Stimulated activated CD4-positive, alpha-beta T cell treated with anti-CD3 and anti-CD28 coated beads, Interleukin-15, amount 100 ng/mL, for 48 hours (primary cell): ENCODE measurements around the gene FLNB.
A peak's percentile ranks its signal among the peaks of the same experiment; 100 is the strongest.

ENCODE experiments used
- DNase-seq, 2 donors: peaks; one replicate each; pipeline ENCODE4 v3.0.0-alpha.2; 2020; ENCODE audit warnings: low read depth in 2 of 2

Gene FLNB

DNA sequence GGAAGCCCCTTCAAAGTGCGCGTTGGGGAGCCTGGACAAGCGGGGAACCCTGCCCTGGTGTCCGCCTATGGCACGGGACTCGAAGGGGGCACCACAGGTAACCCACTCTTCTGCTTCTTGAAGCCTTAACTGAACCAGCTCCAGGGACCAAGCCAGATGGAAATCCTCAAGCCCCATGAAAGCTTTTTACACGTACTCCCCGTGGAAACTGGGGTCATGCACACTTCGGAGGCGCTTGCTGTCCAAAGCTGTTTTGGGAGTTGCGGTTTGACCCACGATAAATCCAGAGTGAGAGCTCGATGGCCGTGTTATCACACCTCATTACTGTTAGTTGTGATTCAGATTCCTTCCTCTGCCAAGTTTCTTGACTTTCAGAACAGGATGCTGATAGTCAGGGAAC is 155.0 kb downstream of the FLNB start:
- DNase-seq = no peak

DNA sequence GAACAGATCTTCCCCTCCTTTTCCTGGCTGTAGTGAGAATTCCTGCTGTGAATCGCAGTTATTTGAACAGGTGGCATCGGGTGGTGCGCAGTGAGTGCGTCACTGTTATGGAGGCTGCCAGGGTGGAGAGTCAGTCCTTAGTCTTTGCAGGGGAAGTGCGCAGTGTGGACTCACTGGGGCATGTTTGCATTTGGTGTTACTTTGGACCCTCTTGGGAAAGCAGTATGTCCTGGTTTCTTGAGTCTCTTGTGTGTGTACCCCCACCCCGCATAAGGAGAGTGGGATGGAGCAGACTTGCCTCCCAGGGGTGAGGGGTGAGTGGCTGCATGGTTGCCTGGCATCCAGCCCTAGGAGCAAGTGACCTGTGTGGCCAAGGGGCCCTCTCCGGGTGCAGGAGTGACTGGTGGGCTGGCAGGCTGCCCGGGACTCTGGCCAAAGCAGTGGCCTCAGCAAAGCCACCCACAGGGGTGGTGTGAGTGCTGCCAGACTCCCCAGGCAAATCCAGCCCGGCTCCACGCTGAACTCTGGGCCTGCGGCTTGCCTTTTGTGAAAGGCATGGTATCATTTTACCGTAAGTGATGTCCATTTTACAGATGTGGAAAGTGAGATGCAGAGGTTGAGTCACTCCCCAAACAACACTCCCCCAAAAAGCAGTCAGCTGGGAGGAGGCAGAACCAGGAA is 156.1 kb downstream of the FLNB start:
- DNase-seq = no peak

DNA sequence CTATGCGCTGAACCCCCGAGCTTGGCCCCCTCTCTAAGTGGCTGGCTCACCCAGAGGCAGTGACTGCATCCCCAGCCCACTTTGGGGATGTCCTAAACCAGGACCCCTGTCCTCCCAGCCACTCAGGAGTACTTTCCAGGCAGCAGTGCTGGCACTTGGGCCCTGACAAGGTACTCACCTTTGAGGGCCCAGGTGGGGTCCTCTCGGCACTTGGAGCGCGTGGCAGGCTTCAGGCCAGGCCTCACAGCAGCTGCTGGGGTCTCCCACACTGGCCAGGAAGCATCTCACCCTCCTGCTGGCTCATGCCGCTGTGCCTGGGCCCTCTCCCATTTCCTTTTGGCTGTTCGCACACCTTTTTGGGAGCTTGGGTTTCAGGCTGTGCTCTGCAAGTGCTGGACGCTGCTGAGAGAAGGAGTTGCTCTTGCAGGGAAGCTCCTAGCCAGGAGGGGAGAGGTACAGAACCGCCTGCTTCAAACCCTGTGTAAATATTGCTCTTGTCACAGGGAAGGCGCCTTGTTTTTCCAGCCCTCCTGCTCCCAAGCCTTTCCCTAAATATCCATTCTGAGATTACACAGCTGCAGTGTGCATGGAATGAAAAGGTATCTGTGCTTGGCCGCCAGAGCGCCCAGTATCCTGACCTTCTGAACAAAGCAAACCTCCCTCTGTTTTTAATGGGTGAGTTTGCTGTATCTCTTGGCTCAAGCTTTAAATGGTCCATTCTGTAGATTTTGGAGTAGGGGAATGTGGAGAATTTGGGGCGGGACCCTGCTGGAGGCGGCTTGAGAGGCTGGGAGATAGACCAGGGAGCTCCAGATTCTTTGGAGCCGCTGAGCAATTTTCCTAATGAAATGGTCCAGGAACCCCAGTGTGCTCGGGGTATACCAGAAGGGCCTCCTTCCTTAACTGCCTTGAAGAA is 156.9 kb downstream of the FLNB start:
- no peak for DNase-seq

DNA sequence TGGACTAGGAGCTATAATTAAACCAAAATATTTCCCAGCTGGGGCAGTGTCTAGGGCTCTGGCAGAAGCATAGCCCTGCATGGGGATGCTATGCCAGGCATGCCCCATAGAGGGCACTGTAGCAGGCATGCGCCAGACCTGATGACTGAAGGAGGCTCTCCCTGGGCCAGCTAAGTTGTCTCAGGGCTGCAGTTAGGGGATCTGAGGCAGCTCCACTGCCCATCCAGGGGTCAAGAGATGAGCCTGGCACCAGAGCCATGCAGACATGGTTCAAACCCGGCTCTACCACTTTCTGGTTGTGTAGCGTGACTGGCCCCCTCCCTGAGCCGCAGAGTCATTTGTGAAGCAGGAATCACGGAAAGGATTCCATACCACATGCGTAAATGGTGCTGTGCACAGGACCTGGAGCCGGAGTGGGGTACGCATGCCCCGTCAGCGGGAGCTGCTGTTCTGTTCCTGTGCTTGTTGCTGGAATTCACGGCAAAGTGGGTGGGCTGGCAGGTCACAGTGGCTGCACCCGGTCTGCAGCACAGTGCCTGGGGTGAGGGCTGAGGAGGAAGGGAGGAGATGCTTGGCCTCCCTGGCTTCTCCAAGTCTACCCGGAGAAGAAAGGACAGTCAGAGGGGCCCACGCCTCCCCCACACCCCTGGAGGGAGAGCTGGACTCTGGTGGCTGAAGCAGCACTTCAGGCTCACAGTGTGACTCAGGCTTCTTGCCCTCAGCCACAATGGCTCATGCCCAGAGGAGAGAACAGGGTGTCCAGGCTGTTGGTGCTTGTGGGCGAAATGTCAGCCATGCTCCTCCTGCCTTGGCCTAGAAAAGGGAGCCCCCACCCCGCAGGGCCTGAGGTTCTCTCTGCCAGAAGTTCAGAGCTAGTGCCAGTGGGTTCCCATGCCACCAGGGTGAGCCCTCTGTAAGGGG is 159.5 kb downstream of the FLNB start:
- DNase-seq = peak; percentile 35 to 59

DNA sequence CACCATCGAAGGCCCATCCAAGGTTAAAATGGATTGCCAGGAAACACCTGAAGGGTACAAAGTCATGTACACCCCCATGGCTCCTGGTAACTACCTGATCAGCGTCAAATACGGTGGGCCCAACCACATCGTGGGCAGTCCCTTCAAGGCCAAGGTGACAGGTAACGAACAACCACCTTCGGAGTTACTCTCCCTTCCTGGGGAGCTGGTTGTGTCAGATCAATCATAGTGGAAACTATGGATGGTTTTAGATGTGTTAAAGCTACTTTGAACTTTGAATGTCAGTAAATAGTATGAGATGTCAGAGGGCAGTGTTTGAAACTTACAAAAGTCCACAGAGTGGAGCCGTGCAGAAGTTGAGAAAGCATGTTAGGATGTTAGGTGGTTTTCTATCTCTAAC is 160.3 kb downstream of the FLNB start:
- DNase-seq = no peak

DNA sequence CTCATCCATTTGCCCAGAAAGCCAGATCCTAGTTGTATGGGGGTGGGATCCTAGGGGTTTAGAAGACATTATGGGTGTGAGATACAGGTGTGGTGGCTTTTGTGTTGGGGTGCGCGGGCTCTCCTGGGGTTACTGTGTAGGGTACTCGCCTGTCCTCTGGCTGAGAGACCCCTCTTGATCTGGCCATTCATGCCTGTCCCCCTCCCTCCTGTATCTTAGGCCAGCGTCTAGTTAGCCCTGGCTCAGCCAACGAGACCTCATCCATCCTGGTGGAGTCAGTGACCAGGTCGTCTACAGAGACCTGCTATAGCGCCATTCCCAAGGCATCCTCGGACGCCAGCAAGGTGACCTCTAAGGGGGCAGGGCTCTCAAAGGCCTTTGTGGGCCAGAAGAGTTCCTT is 161.1 kb downstream of the FLNB start:
- no peak for DNase-seq

DNA sequence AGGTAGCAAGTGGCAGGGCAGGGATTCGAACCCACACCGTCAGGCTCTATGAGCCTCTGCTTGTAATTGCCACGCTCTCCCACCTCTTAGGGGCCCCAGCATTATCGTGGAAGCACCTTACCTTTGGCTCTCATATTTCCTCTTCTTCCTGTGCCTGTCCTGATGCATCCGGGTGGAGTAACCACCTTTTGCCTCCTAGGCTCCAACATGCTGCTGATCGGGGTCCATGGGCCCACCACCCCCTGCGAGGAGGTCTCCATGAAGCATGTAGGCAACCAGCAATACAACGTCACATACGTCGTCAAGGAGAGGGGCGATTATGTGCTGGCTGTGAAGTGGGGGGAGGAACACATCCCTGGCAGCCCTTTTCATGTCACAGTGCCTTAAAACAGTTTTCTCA is 162.2 kb downstream of the FLNB start:
- DNase-seq = no peak

DNA sequence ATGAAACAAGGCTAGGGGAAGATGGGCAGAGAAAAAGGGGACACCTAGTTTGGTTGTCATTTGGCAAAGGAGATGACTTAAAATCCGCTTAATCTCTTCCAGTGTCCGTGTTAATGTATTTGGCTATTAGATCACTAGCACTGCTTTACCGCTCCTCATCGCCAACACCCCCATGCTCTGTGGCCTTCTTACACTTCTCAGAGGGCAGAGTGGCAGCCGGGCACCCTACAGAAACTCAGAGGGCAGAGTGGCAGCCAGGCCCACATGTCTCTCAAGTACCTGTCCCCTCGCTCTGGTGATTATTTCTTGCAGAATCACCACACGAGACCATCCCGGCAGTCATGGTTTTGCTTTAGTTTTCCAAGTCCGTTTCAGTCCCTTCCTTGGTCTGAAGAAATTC is 162.9 kb downstream of the FLNB start:
- no peak for DNase-seq

DNA sequence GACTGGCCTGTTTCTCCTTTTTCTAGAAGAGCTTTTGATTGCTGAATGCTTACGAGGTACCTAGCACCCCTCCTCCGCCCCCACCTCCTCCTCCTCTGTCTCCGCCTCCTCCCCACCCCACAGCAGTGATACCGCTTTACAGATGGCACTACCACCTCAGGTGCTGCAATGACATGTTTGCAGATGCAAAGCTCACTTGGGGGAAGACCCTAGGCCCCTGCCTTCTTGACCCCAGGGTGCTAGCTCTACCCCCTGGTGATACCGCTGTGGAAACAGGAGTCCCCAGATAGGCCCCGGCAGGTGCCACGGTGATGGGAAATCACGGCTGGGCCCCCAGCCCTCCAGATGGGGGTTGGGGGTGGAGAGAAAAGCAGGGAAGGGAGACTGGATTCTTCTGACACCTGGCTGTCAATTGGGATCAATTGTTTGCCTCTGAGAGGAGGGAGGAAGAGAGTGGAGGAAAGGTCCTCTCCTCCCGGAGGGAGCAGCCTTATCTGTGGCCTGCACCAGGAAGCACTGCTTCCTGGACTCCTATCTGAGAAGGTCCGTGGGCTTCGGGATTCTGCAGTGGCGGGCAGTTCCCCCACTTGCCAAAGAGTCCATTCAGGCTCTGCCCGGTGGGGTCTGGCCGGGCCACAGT is 164.9 kb downstream of the FLNB start:
- DNase-seq = no peak

DNA sequence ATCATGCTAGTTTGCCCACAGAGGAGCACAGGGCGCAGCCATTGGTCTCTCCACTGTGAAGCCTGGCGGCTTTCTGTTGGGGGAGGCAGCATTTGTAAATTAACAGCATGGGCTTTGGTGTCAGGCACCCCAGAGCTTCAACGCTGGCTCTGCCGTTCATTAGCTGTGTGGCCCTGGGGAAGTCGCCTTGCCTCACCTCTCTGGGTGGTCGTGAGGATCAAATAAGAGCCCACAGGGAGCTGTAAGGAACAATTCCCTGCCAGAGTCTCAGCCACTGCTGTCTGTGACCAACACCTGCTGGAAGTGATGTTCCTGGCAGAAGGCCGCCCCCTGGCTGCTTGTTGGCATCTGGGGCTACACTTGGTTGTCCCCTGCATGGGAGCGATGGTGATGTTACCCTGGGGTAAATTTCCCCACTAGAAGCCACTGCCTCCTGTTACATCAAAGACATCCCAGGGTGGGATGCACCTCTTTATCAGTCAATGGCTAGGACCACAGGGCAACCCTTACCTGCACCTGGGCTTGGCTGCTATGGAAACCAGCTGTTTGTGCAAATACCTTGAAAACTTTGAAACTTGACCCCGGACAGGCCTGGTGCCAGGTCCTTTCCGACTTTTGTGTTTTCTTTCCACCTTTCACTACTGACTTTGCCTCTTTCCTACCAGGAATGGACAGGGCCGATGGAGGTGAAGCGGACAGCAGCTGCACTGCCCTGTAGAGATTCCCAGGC is 165.6 kb downstream of the FLNB start:
- DNase-seq = peak in 1 of 2 donors; percentile 19

DNA sequence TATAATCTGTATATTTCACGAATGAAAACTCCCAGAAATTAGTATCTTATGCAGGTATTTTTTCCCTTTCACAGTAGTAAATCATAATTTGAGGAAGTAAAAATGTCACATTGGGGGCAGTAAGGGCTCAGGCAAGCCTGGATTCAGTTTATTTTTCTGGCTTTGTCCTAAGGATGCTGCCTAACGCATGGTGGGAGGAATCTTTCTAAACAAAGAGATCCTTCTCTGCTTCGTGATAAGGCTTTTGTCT is 166.9 kb downstream of the FLNB start:
- DNase-seq = no peak

DNA sequence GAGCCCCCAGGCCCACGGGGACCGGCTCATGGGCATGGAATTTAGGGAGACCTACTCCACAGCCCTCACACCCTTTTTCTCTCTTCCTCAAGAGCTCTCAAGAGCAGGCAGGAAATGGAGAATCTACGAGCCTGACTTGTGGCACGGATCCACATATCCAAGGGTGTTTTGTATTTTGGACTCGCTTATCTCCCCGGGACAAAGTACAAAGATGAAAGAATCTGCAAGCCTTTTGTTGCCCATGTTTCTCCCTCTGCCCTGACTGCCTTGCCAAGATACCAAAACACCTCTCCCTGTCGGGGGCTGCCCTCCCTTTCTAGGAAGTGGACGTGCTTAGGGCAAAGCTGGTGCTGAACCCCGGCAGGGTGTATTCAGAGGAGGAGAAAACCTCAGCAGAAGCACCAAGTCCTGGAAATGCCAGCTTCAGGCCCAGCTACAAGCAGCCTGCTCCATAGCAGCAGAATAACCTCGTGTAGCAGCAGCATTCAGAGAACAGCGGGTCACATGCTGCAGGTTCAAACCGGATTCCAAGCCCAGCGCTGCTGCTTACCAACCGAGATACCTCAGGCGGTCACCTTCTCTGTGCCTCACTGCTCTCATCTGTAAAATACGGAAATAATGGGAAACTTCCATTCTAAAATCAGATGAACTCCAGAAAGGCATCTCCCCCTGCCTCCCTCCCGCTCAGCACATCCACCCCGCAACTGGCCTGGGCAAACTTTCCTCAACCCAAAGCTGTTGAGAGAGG is 167.4 kb downstream of the FLNB start:
- no peak for DNase-seq

DNA sequence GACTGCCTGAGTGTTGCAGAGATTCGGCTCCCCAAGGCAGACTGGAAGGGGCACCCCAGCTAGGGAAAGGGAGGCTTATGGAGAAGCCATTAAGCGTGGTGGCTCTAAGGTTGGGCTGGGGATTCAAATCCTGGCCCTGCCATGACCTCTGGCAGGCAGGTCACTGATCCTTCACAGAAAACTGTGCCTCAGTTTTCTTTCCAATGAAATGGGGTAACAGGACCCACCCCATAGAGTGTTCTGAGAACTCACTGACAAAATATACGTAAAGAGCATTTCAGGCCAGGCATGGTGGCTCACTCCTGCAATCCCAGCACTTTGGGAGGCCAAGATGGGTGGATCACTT is 167.9 kb downstream of the FLNB start:
- no peak for DNase-seq

DNA sequence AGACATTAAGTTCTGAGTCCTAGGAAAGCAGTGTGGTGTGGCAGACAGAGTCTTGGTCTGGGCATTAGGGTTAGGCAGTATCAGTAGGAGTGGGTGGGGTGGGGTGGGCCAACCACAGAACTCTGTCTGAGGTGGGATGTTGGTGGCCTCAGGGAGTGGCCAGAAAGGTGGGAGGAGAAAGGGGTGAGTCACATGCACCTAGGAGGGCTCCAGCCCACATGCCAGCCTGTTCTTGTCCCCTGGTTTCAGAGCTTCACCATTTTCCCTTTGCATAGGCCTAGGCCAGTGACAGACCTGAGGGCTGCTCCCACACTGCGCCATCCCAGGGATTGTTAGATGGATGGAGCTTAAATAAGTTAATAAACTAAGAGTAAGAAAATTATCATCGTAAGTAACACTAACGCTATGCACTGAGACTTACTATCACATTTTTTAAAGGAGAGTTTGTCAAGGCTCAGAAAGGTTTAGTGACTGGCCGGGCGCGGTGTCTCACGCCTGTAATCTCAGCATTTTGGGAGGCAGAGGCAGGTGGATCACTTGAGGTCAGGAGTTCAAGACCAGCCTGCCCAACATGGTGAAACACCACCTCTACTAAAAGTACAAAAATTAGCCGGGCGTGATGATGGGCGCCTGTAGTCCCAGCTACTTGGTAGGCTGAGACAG is 168.7 kb downstream of the FLNB start:
- no peak for DNase-seq

DNA sequence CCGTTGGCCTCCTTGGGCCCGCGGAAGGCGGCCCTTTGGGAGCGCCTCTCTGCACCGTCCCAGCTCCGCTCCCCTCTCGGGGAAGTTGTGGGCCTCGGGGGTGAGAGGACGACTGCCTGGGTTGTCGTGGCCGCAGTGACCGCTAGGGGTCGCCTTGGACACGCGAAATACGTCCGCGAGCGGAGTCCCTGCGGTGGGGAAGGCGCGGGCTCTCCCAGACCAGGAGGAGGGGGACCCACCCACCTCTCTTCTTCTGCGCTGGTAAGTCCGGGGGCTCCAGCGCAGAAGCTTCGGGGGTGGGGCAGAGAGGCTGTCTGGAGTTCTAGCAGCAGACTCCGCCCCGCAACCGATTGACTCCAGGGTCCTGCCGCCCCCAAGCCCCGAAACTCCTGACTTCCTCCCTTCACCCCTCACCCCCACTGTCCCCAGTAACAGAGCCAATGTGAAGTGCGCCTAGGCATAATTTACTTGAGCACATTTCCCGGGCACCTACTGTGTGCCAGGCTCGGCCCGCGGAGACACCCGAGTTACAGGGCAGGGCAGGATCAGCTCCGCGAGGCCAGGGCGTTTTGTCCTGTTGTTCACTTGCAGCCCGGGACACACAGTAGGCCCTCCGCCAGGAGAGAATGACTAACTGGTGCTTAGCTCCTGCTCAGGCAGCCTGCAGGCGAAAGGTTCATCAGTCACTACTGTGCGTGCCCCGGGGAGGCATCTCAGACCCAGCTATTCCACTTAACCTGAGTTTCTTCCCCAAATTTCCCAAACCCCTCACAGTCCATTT is 169.7 kb downstream of the FLNB start:
- DNase-seq = peak; percentile 83 to 89

DNA sequence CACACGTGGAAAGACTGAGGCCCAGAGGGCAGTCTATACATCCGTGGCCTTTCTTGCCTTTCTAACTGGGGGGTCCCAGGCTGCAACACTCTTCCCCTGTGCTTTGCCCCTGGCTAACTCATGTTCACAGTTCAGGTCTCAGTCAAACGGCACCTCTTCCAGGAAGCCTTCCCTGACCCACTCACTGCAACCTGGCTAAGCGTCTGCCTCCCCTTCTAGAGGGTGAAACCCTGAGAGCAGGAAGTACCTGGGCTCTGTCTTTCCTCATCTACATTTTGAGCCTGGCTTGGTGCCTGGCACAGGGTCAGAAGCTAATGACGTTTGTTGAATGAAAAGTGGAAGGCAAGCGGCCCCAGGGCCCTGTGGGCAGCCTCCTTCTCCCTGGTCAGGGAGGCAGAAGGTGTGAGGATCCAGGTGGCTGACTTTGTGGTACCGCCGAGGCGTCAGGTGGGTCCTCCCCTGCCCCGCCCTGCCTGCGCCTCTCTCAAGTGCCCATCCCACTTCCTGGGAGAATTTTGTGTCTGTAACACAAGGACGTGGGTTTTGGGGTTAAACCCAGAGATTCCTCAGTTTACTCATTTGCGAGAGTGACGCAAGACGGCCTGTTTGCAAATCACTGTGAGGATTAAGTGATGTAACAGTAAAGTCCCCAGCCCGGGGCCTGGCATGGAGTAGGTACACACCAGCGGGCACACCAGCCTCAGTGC is 170.5 kb downstream of the FLNB start:
- DNase-seq = no peak

DNA sequence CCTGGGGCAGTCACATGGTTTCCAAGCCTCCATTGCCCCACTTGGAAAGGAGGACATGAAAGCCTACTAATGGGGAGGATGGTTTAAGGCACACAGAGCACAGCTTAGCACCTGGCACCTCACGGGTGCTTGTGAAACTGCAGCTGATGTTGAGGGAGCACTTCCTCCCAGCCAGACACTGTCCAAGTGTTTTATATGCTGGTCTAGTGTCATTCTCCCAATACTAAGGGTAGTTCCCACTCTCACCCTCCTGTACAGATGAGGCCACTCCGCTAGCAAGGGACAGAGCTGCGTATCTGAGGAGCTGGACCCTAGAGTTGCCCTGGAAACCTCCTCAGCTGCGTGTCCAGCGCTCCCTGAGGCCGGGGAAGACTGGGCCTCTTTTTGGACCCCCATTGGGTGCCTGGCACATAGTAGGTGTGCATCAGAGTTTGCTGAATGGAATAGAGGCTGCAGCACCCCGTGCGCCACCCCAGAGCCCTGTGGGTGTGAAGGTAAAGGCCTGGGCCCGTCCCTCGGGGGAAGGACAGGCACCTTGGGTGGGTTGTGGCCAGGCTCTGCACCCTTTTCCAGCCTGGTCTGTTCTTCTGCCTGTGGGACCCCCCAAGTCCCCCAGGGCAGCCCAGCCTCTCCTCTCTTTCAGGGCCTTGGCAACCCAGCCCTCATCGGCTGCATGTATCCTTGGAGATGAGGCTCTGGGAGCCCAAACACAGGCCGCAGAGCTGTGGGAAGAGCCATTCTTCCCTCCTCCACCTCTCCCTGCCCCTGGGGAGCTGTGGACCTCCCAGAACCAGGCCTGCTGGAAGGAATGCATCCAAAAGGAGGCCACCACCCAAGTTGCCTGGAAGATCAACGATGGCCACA is 171.2 kb downstream of the FLNB start:
- DNase-seq = no peak
